ENCODE data around the gene JAK3.
"Not testable (repeated sequence)": the region's sequence is repeated elsewhere in the genome, so short reads cannot be mapped to it uniquely, and the experiment has no call there.

JAK3 gene

GRCh38 chr19:17847538-17848366 is at the start of gene JAK3:
JAK3 (minus strand) TSS chr19:17847982; CDS start chr19:17844417, 3,565 bp downstream.
- DNase-seq (ENCODE audit: low read depth, low spot score): no peak

DNA sequence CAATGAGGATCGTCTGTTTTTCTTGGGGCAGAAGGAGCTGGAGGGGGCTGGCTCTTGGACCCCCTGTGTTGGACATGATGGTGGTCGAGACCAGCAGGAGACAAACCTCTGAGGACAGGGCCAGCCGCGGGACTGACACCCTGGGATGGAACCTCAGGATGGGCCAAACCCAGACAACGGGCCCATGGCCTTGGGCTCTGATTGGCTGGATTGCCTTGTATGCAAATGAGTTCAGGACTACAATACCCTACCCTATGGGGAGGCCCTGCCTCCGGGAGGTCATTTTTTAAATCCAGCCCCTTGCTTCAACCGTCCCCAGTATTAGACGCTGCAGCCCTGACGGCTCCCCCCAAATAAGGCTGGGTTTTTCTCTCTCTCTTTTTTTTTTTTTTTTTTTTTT is 46.0 kb upstream of the JAK3 start:
- no peak for DNase-seq (ENCODE audit: low read depth, low spot score)

DNA sequence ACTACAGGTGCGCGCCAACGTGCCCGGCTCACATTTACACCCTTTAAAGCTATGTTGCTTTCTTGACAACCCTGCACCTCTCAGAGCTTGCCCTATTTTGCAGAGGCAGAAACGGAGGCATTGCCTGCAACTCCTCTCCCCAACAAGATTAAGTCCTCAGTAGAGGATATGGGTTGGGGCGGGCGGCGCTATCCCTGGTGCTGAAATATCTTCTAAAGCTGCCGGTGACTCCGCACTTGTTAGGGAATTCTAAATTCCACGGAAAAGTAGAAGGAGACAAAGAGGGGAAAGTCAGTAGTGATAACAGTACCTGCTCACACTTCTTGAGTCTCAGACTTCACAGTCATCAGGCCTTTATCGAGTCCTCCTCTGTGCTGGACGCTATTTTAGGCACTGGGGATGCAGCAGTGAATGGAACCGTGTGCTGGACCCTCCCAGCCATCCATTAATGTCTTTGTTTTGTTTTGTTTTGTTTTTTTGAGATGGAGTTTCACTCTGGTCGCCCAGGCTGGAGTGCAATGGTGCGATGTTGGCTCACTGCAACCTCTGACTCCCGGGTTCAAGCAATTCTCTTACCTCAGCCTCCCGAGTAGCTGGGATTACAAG is 41.9 kb upstream of the JAK3 start:
- no peak for DNase-seq (ENCODE audit: low read depth, low spot score)

GRCh38 chr19:17888260-17888659 is 40.5 kb upstream of the JAK3 start:
- DNase-seq (ENCODE audit: low read depth, low spot score): no peak

DNA sequence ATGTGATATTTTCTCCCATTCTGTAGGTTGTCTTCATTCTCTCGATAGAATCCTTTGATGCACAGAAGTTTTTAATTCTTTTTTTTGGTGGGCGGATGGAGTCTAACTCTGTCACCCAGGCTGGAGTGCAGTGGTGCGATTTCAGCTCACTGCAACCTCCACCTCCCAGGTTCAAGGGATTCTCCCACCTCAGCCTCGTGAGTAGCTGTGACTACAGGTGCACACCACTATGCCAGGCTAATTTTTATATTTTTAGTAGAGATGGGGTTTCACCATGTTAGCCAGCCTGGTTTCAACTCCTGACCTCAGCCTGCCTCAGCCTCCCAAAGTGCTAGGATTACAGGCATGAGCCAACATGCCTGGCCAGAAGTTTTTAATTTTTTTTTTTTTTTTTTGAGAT is 39.4 kb upstream of the JAK3 start:
- not testable (repeated sequence) for DNase-seq (ENCODE audit: low read depth, low spot score)

- no peak for DNase-seq (ENCODE audit: low read depth, low spot score)
These were observed 38.7 kb upstream of the JAK3 start for GRCh38 chr19:17886515-17886914.

DNA sequence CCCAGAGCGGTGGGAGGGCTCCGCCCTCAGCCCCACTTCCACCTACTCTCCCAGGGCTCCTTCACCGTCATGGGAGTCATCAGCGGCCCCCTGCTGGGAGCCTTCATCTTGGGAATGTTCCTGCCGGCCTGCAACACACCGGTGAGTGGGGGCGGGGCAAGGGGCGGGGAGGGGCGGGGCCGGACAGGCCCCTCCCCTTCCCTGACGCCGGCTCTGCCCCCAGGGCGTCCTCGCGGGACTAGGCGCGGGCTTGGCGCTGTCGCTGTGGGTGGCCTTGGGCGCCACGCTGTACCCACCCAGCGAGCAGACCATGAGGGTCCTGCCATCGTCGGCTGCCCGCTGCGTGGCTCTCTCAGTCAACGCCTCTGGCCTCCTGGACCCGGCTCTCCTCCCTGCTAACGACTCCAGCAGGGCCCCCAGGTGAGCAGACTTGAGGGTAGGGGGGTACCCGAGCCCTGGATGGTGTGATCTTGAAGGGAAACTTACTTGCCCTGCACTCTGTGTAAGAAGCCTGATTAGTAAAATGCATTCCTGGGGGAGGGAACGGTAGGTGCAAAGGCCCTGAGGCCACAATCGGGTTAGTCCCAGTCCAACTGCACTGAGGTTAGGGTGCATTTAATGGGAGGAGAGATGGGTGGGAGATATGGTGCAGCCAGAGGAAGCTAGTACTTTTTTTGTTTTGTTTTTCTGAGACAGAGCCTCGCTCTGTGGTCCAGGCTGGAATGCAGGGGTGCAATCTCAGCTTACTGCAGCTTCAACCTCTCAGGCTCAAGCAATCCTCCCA is 36.0 kb upstream of the JAK3 start:
- DNase-seq (ENCODE audit: low read depth, low spot score): no peak

GRCh38 chr19:17881701-17882100 is 33.9 kb upstream of the JAK3 start:
- DNase-seq (ENCODE audit: low read depth, low spot score): no peak

- no peak for DNase-seq (ENCODE audit: low read depth, low spot score)
These were observed 31.7 kb upstream of the JAK3 start for GRCh38 chr19:17879466-17879865.

- DNase-seq (ENCODE audit: low read depth, low spot score): no peak
These were observed 29.9 kb upstream of the JAK3 start for GRCh38 chr19:17877696-17878095.

DNA sequence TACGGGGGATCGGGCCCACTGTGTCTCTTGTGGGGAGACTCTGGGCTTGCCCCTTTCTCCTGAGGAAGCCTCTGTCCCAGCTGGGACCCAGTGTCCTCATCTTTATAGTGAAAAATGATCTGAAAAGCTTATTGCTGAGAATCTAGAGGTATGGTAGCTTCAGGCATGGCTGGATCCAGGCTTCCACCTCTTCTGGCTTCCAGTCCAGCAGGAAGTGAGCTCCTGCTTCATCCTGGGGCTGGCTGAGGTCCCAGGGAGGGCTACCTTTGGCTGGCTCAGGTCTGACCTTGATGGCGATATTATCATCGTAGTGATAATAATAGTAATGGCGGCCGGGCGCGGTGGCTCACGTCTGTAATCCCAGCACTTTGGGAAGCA is 27.0 kb upstream of the JAK3 start:
- DNase-seq (ENCODE audit: low read depth, low spot score): no peak

- no peak for DNase-seq (ENCODE audit: low read depth, low spot score)
These were observed 26.3 kb upstream of the JAK3 start for GRCh38 chr19:17873786-17874757.

DNA sequence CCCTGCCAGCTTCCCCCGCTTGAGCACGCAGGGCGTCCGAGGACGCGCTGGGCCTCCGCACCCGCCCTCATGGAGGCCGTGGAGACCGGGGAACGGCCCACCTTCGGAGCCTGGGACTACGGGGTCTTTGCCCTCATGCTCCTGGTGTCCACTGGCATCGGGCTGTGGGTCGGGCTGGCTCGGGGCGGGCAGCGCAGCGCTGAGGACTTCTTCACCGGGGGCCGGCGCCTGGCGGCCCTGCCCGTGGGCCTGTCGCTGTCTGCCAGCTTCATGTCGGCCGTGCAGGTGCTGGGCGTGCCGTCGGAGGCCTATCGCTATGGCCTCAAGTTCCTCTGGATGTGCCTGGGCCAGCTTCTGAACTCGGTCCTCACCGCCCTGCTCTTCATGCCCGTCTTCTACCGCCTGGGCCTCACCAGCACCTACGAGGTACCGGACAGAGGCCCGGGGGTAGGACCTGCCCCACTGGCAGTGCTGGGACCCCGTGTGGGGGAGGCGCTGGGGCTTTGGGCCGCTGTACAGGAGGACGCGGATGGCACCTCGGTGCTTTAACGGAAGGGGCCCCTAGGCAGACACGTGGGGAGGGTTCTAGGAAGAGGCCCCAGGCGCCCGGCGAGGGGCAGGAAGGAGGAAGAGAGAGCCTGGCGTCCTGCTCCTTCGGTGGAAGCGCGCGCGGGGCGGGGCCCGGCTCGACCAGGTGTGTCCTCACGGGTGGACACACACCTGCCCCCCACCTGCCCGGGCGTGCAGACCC is 24.6 kb upstream of the JAK3 start:
- no peak for DNase-seq (ENCODE audit: low read depth, low spot score)

- DNase-seq (ENCODE audit: low read depth, low spot score): no peak
These were observed 24.1 kb upstream of the JAK3 start, which contains the start of gene SLC5A5 for GRCh38 chr19:17871878-17872250. SLC5A5 (plus strand) TSS chr19:17871945; CDS start chr19:17872320, 375 bp downstream.

DNA sequence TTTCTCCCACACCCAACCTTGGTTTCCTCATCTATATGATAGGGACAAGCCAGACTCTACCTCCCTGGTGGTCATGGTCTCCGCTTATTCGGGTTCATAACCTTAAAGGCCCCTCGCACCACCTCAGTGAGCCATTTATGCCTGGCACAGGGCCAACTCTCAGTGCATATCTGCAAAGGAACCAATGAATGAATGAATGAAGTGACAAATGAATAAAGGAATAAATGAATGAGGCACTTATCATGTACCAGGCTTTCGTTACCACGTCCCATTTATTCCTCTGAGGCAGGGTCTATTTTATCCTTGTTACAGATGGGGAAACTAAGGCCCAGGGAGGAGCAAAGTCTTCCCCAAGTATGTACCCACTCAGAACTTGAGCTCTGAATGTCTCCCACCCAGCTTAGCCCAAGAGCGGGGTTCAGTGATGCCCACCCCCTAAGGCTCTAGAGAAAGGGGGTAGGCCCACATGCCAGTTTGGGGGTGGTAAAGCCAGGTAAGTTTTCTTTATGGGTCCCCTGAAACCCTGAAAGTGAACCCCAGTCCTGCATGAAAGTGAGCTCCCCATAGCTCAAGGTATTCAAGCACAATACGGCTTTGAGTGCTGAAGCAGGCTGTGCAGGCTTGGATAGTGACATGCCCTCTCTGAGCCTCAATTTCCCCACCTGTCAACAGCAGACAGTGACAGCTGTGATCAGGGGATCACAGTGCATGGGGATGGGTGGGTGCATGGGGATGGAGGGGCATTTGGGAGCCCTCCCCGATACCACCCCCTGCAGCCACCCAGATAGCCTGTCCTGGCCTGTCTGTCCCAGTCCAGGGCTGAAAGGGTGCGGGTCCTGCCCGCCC is 23.5 kb upstream of the JAK3 start:
- no peak for DNase-seq (ENCODE audit: low read depth, low spot score)

DNA sequence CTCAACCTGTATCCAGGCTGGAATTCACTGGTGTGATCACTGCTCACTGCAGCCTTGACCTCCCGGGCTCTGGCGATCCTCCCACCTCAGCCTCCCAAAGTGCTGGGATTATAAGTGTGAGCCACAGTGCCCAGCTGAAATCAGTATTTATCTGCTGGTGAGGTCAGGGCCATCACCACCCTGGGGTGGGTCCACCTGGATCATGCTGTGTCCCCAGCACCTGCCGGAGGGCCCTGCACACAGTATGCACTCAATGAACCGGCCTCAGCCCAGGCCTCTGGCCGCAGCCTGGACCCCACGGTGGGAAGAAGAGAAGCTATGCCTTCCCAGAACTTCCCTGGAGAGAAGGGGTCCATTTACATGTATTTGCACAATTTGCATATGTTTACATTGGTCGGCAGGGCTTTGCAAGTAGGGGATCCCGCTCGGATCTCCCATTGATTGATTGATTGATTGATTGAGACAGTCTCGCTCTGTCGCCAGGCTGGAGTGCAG is 21.4 kb upstream of the JAK3 start:
- DNase-seq (ENCODE audit: low read depth, low spot score): no peak

DNA sequence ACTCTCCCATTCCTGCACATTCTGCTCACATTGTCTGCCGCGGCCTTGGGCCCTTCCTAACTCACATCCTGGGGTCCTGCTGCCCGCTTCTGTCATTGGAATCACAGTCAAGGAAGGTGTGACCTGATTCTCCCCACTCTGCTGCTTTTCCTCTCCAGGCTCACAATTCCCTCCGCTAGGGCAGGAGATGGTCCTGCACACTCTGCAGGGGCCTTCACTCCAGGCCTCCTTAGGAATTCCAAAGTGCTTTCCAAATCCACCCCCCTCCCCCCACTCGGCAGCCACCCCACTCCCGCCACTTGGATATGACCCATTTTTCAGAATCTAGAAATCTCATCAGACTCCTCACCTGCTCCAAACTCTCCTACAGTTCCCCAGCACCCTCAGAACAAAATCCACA is 20.9 kb upstream of the JAK3 start:
- DNase-seq (ENCODE audit: low read depth, low spot score): no peak

DNA sequence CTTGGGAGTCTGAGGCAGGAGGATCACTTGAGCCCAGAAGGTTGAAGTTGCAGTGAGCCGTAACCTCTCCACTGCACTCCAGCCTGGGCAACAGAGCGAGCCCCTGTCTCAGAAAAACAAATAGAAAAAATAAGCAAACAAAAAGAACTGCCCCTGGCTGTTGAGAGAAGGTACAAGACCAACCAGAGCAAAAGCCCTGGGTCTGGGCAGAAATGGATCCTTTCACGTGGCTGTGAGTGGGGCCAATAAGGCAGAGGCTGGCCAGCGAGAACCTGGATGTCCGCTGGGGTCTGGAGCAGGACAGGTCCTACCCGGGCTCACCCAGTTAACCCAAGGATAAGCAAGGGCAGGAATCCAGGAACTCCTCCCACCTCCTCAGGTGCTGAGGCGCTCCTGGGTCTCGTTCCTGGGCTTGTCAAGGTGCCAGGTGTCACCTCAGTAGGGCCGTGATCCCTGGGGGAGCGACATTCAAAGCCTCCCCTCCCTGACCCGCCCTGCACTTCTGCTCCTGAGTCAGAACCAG is 19.2 kb upstream of the JAK3 start:
- DNase-seq (ENCODE audit: low read depth, low spot score): no peak

DNA sequence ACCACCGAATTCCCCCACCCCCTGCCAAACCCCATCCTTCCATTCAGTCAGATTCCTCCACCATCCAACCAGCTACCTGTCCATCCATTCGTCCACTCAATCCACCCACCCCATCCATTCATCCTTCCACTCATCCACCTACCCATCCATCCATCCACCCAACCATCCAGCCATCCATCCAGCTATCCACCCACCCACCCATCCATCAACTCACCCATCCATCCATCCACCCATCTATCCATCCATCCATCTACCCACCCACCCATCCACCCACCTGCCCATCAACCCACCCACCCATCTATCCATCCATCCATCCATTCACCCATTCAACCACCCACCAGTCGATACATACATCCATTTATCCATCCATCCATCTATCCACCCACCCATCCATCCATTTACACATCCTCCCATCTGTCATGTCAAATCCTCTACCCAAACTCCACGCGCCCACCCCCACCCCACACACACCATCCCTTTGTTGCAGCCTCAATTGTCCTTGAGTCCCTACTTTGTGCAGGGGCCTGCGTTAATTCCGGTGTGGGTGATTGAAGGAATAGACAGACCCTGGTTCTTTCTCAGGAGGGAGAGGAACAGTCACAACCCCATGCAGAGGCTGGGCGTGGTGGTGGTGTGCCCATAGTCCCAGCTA is 18.7 kb upstream of the JAK3 start:
- DNase-seq (ENCODE audit: low read depth, low spot score): no peak
